CD4-positive, alpha-beta T cell treated with Interleukin-12 subunit alpha and Interleukin-12 subunit beta, for 1 hour (primary cell): ENCODE results near the gene IQCH.
"Not testable (repeated sequence)": the region's sequence is repeated elsewhere in the genome, so short reads cannot be mapped to it uniquely, and the experiment has no call there.

Source experiments
- DNase-seq: peaks from one replicate; pipeline ENCODE4 v3.0.0-alpha.2; 2020

The IQCH gene

DNA sequence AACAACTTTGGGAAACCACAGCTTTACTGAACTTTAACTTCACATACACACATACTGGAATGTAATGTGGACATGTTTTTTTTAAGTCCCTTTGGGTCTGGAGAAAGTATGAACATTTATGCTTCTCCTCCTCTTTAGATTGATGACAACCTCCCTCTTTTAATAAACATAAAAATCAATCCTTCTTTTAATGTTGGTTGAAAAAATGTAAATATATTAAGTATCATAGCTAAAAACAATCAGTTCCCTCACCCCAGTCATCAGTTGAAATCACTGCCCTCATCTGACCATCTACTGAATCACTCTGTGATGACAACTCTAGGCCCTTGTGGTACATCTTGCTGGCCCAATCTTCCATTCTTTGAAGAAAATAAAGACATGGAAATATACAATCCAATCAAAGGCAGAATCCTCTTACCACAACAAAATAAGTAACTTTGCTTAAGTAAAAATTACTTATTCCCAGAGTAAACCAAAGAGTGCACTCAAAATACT is 6.5 kb upstream of the IQCH start:
- no peak for DNase-seq

DNA sequence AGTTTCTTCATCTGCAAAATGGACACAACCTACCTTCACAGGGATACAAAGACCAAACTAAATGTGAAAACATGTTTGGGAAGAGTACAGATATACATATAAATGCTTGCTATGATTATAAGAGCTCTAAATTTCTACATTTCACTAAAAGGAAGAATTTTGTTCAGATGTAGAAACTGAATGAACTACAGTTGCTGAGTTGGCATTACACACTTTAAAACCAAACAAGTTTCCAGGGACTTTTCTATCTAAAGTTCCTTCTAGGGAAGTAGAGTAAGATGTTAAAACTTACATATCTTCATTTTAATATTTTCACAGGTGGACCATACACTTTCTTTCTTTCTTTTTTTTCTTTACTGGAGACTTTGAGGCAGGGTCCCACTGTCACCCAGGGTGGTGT is 4.8 kb upstream of the IQCH start:
- DNase-seq = no peak

GRCh38 chr15:67251318-67251717 is 3.3 kb upstream of the IQCH start:
- no peak for DNase-seq

DNA sequence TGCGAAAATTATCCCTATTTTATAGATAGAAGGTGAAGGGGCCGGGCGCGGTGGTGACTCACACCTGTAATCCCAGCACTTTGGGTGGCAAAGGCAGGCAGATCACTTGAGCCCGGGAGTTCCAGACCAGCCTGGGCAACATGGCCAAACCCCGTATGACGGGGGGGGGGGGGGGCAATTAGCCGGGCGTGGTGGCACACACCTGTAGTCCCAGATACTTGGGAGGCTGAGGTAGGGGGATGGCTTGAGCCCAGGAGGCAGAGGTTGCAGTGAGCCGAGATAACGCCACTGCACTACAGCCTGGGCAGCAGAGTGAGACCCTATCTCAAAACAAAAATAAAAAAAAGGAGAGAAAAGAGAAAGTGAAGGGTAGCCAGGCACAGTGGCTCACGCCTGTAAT is 1.5 kb upstream of the IQCH start:
- no peak for DNase-seq

DNA sequence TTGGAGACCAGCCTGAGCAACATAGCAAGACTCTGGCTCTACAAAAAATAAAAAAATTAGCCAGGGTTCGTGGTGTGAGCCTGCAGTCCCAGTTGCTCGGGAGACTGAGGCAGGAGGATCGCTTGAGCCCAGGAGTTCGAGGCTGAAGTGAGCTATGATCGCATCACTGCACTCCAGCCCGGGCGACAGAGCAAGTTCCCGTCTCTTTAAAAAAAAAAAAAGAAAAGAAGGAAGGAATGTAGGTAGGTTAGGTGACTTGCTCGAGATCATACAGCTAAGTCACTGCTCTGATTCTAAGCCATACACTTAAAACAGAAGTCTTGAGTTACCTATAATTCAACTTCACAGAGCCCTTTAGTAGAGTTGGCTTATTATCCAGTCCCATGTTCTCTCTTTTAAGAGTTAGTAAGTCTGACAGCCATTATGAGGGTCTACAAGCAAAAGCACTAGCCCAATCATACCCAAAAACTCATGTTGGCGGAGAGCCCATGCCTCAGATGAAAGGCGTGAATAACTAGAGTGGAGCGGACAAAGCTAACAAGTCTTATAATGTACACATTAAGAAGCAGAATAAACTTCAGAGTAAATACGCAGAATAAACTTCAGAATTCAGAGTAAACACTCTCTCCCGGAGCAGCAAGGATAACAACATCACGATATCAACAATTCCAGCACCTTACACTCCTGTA is 893 bp upstream of the IQCH start:
- DNase-seq = no peak

DNA sequence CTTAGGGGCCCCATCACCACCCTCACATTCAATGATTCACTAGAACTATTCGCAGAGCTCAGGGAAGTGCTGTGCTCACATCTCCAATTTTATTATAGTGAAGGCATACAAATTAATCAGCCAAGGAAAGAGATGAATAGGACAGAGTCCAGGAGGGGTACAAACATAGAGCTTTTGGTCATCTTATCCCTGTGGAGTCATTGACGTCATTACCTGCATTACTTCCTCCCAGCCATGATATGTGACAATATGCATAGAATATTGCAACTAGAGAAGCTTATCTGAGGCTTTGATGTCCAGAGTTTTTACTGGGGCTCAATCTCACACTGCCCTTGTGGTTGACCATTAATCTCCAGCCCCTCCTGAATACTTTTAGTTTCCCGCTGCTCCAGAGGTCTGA is 1.5 kb downstream of the IQCH start:
- DNase-seq = no peak

DNA sequence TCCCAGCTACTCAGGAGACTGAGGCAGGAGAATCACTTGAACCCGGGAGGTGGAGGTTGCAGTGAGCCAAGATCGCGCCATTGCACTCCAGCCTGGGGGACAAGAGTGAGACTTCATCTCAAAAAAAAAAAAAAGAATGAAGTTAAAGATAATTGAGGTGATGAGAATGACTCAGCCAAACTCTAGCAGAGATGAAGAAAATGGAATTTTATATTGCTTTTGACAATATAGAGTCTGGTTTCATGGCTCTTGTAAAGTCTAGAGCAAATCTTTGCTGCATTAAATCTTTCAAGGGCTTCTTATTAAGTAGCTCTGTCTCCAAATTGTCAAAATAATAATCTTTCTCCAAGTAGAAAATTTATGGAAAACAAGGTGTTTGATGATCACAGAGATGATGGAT is 3.8 kb downstream of the IQCH start:
- DNase-seq = not testable (repeated sequence)

GRCh38 chr15:67259379-67259778 is 4.8 kb downstream of the IQCH start:
- no peak for DNase-seq

- no peak for DNase-seq
These were observed 5.2 kb downstream of the IQCH start for GRCh38 chr15:67259806-67260205.

DNA sequence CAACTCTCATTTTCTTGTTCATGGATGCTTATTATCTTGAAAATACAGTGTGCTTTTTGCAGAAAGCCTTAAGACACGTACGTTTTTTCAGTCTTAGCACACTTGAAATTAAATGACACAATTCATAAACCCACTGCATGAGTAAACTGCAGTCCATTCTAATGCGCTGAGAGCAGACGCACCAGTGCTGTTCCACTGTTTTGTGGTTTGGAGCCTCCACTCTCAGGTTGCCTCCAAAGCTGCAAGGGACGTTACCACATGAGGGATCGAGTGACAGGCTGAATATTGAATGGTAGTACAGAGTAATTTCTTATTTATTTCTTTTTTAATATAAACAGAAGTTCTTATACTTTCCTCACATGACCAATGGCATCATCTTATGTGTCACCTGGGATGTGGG is 12.3 kb downstream of the IQCH start:
- DNase-seq = no peak

- no peak for DNase-seq
These were observed 12.9 kb downstream of the IQCH start for GRCh38 chr15:67267440-67267839.

DNA sequence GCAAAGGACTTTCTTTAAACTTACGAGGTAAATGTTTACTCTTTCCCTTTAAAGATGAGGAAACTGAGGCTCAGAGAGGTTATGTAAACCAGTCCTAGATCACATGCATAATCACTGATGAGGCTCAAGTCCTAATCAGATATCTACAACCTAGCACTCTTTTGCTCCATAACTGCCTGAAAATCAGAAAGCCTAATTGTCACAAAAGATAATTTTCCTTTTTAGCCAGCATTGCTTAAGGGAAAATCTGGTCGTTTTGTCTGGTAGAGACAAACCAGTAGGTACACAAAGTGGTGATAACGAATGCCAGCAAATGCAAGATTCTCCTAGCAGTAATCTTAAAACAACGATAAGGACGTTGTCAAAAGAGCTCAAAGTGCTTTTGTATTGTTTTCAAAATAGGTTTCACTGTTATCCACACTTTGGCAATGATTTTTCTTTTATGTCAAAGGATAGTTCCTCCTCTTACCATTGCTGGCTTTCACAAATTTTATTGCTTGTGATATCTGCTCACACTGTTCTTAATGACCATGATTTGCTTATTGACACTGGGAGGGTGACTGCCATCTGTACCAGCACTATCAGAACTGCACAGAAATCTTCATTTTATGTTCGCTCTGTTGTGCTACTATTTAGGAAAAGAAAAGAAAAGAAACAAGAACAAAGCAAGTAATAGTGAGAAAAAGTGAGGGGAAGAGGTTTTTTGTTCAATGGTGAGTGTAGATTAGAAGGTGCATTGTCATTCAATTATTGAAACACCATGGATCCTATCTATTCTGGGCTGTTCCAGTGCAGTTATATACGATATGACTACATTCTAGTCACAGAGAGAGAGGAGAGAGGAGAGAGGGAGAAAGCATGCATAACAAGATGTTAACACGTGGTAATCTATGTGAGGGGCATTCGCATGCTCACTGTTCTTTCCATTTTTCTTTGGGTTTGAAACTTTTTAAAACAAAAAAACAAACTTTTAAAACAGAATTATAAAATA is 13.7 kb downstream of the IQCH start:
- DNase-seq = no peak

DNA sequence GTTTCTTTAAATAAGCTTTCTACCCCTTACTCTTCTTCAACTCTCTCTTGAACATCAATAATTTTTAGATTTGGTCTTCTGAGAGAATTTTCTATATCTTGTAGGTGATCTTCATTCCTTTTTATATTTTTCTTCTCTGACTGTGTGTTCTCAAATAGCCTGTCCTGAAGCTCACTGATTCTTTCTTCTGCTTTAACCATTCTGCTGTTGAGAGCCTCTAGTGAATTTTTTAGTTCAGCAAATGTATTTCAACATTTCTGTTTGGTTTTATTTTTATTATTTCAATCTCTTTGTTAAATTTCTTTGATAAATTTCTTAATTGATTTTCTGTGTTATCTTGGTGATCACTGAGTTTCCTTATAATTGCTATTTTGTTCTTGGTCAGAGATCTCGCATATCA is 19.6 kb downstream of the IQCH start:
- no peak for DNase-seq

- DNase-seq = no peak
These were observed 22.1 kb downstream of the IQCH start for GRCh38 chr15:67276666-67277065.

DNA sequence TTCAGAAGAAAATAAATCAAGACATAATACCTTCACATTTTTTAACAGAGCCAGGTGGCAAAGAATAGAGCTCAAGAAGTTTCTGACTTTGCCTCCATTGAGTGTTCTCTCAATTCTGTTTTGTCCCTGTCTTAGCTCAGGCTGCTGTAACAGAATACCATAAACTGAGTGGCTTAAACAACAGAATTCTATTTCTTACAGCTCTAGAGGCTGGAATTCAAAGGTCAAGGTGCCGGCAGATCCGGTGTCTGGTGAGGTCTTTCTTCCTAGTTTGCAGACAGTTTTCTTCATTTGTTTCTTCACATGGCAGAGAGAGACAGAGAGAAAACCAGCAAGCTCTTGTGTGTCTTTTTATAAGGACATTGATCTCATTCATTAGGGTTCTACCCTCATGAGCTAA is 25.6 kb downstream of the IQCH start:
- DNase-seq = no peak

DNA sequence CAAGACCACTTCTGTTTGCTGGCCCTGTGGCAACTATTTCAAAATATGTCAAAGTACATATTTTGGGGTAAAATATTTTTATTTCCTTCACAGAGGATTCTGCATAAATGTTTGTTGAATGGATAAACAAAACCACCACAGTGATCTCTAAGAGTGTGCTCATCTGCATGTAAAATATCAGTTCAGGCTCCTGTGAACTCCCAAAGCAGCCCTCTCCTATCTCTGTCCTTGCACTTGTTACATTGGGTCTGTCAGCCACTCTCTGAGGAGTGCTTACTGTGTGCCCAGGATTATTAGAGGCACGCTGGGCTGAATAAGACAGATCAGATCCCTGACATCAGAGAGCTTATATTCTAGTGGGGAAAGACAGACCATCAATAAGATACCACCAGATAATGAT is 27.1 kb downstream of the IQCH start:
- DNase-seq = no peak

- DNase-seq = not testable (repeated sequence)
These were observed 31.0 kb downstream of the IQCH start for GRCh38 chr15:67285625-67286024.

DNA sequence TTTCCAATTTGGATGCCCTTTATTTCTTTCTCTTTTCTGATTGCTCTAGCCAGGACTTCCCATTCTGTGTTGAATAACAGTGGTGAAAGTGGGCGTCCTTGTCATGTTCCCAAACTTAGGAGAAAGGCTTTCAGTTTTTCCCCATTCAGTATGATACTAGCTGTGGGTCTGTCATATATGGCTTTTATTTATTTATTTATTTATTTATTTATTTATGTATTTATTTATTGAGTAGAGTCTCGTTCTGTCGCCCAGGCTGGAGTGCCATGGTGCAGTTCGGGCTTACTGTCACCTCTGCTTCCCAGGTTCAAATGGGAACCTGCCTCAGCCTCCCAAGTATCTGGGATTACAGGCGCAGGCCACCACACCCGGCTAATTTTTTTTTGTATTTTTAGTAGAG is 31.8 kb downstream of the IQCH start:
- DNase-seq = not testable (repeated sequence)

DNA sequence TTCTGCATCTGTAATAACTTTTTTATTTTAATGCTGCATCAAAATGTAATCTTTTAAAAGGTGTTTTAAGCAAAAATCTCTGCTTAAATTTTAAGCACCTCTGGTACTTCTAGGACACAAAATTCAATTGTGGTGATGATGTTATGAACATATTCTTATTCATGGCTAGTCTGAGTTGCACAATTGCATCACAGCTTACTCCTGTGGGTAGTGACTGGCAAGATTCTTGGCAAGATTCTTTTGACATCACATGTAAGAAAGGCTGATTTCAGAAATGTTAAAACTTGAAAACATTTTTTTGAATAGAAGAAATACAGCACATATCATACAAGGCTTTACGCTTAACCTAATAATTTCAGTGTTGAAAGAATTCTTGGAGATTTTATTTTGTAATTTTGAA is 35.7 kb downstream of the IQCH start:
- DNase-seq = no peak

- DNase-seq = no peak
These were observed 41.6 kb downstream of the IQCH start for GRCh38 chr15:67296188-67296587.

- no peak for DNase-seq
These were observed 42.1 kb downstream of the IQCH start for GRCh38 chr15:67296684-67297083.

GRCh38 chr15:67300266-67301025 is 45.9 kb downstream of the IQCH start:
- no peak for DNase-seq
